Retinal pigment epithelial cell (primary cell): ENCODE results near the gene H6PD.

ENCODE experiments used
- DNase-seq: peaks from one replicate; pipeline ENCODE4 v3.0.0-alpha.2; 2010; ENCODE audit warnings: low read depth
- H3K4me3 ChIP-seq: 2 replicates; pipeline ENCODE4 v1.5.1; 2011; ENCODE audit warnings: mild to moderate bottlenecking, low read length, control low read depth, moderate library complexity
- TF ChIP-seq, protein P1 (sequence below): conservative IDR thresholded peaks from 2 replicates; pipeline ENCODE4 v1.5.1; 2011; ENCODE audit warnings: low read depth, low read length, control low read depth, inconsistent platforms

Gene H6PD

GRCh38 chr1:9240914-9241820 lies 6.6 kb downstream of the H6PD start:
- TF ChIP-seq, protein P1, sequence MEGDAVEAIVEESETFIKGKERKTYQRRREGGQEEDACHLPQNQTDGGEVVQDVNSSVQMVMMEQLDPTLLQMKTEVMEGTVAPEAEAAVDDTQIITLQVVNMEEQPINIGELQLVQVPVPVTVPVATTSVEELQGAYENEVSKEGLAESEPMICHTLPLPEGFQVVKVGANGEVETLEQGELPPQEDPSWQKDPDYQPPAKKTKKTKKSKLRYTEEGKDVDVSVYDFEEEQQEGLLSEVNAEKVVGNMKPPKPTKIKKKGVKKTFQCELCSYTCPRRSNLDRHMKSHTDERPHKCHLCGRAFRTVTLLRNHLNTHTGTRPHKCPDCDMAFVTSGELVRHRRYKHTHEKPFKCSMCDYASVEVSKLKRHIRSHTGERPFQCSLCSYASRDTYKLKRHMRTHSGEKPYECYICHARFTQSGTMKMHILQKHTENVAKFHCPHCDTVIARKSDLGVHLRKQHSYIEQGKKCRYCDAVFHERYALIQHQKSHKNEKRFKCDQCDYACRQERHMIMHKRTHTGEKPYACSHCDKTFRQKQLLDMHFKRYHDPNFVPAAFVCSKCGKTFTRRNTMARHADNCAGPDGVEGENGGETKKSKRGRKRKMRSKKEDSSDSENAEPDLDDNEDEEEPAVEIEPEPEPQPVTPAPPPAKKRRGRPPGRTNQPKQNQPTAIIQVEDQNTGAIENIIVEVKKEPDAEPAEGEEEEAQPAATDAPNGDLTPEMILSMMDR, result no peak
- no peak for DNase-seq
- H3K4me3 ChIP-seq, result no peak overlapping the region

- TF ChIP-seq, protein P1, result no peak
- no peak for DNase-seq
Measured at GRCh38 chr1:9241891-9242290, 7.3 kb downstream of the H6PD start.

DNA sequence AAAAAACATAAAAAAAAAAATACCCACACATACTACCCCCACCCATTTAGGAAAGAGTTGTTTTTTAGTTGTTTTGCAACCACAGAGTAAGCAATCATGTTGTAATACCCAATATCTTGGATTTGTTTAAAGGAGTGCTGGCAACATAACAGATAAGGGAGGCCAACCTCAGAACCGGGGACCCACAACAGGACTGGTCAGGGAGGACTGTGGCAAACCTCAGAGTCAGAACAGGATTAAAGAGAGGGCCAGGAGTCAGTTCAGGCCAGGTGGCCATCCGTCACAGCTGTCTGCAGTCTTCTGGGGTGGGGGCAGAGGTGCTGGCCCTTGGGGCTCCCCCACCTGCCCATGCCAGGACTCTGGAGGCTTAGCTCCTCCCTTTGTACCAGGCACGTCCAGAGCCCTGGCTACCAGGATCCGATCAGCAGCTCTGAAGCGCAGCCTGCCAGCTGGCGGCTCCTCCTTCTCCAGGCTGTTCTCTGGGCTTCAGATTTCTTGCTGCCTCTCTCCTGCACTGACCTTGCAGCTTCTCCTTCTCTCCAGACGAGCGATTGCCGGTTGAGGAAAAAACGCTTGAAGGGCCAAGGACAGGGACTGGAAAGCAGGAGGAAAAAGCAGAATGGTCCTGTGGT lies 7.9 kb downstream of the H6PD start:
- DNase-seq, result peak; percentile 85
- TF ChIP-seq, protein P1, result no peak
- H3K4me3 ChIP-seq, result peak overlapping the region; percentile 21

More at GRCh38 chr1:9241891-9242290, 7.3 kb downstream of the H6PD start:
- H3K4me3 ChIP-seq, result no peak overlapping the region

GRCh38 chr1:9243066-9243739 lies 8.6 kb downstream of the H6PD start:
- peak overlapping the region; percentile 21 for H3K4me3 ChIP-seq
- no peak for DNase-seq
- TF ChIP-seq, protein P1, result no peak

GRCh38 chr1:9244501-9245229 lies 10.1 kb downstream of the H6PD start:
- no peak for DNase-seq
- TF ChIP-seq, protein P1, result no peak
- H3K4me3 ChIP-seq, result no peak overlapping the region

DNA sequence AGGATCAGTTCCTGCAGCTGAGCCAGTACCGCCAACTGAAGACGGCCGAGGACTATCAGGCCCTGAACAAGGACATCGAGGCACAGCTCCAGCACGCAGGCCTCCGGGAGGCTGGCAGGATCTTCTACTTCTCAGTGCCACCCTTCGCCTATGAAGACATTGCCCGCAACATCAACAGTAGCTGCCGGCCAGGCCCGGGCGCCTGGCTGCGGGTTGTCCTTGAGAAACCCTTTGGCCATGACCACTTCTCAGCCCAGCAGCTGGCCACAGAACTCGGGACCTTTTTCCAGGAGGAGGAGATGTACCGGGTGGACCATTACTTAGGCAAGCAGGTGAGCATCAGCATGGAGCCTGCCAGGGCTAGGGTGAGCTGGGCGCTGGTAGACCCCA lies 10.7 kb downstream of the H6PD start:
- no peak for DNase-seq
- TF ChIP-seq, protein P1, result no peak
- no peak overlapping the region for H3K4me3 ChIP-seq
